ENCODE measurements around the gene C10orf53.

C10orf53 gene

DNA sequence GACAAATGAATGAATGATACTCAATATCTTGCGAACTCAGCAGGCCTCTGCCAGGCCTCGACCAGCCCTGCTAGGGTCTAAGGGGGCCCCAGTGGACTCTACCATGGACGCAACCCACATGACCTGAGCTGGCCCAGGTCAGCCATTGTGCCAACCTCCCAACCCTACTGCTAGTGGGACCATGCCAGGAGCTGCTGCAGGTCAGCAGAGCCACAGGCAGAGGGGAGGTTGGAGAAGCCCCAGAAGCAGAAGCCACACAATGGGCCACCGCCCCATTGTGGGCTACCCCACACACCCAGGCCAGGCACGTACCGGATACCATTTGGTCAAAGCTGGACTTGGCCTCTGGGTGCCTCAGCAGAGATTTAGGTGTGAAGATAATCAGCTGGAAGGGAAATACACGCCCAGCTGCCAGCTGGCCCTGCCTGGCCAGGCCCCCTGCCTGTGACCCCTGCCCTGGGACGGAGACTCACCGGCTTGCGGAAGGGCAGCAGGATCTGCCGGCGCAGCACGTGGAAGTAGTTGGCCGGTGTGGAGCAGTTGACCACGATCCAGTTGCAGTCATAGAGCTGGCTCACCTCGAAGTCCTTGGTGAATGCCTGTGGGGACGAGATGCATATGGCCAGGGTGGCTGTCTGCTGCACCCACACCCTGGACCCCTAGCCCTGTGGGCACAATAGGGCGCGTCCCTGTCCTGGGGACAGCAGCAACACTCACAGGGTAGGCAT, 58.2 kb downstream of the C10orf53 start:
- DNase-seq (ENCODE audit: low spot score) = no peak

DNA sequence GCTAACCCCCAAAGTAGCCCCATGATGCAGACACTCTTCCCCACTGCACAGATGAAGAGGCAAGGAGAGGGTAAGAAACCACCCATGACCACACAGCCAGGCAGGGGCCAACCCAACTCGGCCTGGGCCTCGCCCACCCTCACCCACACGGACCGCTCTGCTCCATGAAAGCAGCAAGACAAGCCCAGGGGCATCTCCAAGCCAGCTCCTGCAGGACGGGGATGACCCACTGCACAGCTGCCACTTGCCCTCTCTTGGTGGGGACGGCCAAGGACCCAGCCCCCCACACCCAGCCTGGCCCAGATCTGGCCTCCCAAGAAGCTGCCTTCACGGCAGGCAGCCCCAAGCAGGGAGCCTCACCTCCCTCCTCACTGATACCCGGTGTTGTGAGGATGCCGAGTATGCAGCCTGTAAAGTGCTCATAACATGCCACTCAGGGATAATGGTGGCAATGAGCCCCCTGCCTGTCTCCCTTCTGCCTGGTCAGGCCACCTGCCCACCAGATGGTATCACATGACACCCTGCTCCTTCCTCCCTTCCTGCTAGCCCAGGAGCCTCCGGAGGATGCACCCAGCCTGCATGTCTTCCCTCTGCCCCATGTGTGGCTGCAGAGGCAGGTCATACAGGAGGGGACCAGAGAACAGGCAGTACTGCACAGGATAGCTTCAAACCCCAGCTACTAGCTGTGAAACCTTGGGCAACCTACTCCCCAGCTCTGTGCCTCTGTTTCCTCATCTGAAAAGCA, 59.3 kb downstream of the C10orf53 start:
- DNase-seq (ENCODE audit: low spot score) = no peak

DNA sequence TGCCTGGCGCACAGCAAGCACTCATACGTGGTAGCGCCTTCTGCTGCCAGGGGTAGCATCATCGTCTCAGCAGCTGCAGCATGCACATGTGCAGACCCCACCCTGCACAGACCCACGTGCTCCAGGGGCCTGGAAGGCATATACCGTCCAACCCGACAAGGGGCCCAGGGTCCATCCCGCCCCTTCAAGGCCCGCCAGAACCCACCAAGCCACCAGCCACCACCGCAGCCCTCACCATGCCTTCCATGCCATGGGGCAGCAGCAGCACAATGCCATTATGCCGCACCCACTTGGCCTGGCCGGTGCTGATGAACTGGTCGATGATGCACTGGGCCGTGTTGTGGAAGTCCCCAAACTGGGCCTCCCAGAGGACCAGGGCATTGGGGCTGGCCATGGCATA, 60.0 kb downstream of the C10orf53 start:
- no peak for DNase-seq (ENCODE audit: low spot score)

DNA sequence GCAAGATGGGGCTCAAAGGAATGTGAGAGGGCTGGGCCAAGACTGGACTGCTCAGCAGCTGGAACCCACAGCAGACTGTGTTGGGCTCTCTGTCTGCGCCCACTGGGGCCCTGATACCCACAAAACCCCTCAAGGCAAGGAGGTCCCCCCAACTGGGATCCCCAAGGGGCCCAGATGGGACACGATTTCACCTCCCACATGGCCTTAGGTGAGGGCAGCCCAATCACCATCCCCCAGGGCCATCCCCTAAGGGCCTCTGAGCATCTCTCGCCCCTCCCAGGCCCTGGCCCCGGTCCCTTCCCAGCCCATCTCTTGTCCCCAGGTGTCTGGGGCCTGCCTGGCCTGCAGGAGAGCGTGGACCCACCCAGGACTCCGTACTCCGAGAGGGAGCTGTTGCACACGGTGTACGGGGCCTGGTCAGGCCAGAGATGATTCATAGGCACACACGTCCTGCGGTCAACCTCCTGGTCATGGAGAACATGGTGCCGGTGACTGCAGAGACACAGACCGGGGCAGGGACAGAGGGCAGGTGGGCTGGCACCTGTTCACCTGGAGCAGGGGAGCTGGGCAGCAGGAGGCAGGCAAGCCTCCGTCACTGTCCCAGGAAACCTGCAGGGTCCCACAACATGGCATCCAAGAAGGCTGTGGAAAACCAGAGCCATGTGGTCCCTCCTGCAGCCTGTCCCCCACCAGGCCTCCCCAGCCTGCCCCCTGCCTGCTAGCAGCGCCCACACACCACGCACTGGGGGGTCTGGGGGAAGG, 61.1 kb downstream of the C10orf53 start:
- no peak for DNase-seq (ENCODE audit: low spot score)

DNA sequence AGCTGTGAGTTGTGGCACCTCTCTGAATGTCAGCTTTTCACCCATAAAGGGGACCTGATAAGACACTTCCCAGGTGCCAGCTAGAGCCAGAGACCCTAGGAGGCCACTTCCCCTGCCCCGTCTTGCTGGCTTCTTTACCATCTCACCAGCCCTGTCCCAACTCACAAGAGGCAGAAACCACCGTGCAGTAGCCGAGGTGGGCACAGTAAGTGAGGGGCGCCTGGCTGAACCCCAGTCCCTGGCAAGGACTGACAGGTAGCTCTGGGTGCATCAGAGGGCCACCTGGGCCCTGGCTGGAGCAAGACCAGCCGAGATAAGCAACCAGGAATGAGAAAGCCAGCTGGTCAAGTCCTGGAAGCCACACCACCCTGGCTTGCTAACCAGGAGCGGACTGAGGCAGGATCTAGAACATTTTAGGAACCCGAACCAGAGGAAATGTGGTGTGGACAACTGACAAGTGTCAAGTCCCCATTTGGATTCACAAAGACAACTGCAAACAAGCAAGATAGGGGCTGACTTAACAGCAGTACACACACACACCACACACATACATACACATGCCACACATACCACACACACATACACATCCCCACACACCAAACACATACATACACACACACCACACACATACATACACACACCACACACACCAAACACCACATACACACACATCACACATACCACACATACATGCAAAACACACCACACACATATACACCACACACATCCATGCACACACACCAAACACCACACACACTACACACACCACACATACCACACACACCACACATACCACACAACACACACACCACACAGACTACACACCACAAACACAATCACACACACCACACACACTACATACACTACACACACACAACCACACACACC, 61.9 kb downstream of the C10orf53 start:
- no peak for DNase-seq (ENCODE audit: low spot score)

DNA sequence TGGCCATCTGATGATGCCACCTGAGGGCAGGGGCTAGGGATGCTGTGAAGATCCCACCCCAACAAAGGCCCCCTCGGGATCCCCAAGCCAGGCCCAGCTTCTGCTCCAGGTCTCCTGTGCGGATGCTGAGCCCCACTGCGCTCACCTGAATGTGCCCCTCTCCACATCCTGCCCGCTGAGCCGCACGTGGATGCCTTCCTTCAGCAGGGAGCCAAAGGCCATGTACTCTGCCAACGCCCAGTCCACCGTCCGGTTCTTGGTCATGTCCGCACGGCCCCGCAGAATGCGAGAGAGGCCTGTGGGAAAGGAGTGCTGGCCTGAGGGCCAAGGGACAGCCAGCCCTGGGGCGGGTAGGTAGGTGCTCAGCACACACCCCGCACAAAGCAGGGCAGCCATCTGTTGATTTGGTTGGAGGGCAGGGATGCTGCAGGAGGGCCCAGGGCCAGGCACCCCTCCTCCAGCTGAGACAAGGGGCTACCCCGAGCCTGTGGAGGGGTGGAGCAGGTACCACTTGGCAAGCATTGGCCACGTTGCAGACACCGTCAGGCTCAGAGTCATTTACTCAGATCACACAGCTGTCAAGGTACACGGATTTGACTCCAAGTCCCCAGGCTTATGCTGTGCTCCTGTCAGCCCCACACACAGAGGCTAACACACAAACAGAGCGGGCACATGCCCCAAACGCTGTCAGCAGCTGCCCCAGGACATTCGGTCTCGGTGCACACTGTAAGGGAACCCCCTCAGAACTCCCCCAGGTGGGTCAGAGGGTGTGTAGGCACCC, 63.4 kb downstream of the C10orf53 start:
- no peak for DNase-seq (ENCODE audit: low spot score)

DNA sequence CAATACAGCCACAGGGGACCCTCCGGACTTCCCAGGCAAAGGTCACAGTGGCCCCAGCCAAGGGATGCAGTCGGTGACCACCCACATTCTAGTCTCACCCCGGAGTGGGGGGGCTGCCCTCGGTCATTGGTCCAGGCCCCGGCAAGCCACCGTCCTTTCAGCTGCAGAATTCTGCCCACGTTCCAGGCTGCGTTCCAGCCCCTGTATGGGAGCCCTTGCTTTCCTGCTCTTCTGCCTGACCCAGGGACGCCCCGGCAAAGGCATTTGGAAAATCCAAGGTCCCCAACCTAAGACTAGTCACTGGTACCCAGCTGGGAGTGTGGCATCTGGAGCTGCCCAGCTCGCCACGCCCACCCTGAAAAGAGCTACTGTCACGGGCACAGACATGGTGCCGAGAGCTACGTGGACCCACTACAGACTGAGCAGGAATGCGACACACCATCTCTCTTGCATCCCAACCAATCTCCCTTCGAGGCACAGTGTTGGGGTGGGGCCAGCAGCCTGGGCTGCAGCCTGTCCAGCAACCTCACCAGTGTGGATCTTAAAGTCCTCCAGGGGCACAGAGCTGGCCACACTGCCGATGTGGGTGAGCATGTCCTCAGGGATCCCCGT, 64.1 kb downstream of the C10orf53 start:
- DNase-seq (ENCODE audit: low spot score) = no peak

DNA sequence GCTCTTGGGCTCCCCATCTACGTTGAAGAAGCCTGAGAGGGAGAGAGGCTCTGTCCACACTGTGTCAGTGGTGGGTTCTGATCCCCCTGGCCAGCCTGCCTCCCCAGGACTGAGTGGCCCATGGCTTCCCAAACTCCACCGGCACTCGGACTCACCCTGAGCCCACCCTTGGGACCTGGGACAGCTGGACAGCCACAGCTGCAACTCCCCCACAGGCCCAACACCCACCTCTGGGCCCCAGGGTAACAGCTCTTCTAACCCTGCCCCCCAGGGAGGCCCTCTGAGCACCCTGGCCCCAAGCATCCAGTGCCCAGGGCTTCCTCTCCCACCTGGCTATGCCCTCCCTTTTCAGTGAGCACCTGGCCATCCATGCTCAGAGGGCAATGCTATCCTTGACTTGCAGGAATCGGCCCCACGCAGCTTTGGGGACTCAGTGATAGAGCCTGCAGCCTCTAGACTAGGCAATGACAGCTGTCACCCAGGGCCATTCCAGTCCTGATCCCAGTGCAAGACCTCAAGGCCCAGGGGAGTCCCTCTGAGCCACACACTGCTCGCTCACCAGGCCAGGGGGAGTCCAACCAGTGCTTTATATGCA, 64.7 kb downstream of the C10orf53 start:
- no peak for DNase-seq (ENCODE audit: low spot score)

DNA sequence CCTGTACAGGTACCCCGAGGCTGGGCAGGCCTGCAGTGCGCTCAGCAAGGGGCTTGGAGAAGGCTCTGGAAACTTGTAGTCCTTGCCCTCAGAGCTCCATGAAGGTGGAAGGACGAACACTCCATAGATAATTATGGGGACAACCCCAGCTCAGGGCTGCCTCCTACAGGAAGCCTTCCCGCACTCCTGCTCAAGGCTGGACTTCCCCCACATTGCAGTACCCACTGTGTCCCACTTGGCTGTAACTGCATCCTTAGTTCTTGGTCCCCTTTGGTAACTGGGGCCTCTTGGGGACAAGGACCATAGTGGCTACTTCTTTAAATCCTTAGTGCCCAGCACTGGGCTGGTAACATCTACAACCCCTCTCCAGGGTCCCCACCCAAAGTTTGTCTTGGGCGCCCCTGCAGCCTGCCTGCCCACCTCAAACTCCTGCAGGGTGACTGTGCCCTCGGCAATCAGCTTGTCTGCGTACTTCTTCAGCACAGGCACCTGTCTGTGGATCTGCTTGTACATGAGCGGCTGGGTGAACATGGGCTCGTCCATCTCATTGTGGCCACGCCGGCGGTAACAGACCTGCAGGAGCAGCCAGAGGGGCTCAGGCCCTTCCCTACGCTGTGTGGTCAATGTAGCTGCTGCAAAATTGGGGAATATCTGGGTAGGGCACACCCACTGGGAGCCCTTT, 65.6 kb downstream of the C10orf53 start:
- no peak for DNase-seq (ENCODE audit: low spot score)

DNA sequence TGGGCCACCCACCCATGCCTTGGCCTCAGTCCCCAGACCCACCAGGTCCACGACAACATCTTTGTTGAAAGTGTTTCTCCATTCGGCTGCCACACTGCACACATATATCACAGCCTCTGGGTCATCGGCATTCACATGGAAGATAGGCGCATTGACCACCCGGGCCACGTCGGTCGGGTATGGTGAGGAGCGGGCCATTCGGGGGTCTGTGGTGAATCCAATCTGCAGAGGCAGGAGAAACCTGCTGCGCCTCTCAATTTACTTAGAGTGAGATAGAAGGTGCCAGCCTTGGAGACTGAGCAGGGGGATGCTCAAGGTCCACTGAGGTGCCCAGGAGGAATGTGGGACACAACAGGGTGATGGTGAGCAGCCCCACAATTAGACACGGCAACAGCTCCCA, 66.3 kb downstream of the C10orf53 start:
- no peak for DNase-seq (ENCODE audit: low spot score)

DNA sequence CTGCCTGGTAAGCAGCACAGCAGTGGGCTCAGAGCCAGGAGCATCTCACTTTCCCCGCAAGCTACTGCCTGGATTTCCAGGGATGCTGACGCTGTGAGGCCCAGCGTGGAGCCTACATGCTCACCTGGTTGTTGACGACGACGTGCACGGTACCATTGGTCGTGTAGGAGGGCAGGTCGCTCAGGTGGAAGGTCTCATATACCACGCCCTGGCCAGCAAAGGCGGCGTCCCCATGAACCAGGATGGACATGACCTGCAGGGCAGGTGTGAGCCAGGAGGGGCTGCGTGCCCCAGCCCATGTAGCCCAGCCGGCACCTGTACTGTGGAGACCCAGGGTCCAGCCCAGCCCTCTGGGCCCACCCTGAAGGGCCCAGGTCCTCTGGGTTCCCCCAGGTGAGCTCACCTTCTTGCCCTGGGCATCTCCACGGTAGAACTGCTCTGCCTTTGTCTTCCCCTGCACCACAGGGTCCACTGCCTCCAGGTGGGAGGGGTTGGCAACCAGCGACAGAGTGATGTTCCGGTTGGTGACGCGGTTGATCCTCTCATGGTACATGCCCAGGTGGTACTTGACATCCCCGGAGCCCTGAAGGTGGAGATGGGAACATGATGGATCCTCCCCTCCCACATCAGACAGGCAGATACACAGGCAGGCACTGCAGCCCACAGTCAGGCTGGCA, 67.3 kb downstream of the C10orf53 start:
- DNase-seq (ENCODE audit: low spot score) = no peak

All from hepatic stellate cell (primary cell).